Measurements from ENCODE around the gene RFTN2. TPM values are rescaled to one million over a fixed set of nuclear protein-coding genes. Genes with fewer than 3 reads are reported as not detected.

The RFTN2 gene
- total RNA-seq, 2 experiments from 2014 or later: not detected

GRCh38 chr2:197559681-197560080 is 115.7 kb downstream of the RFTN2 start:
- no peak overlapping the region for H3K4me2 ChIP-seq (ENCODE audit: low read length)
- POLR2A ChIA-PET: interaction anchor here (1.0 kb wide), 1 partner anchor 16 kb away, joined by 5 read pairs; no protein-coding TSS in a partner anchor
- H3K4me1 ChIP-seq (ENCODE audit: insufficient read depth, low read length, poor library complexity, severe bottlenecking): no peaks in the 10 kb centered on the region
- no peak overlapping the region for H2AFZ ChIP-seq (ENCODE audit: low read length)
- no TSS peak for BruUV-seq (replicated peaks)
- TF ChIP-seq, protein P1, sequence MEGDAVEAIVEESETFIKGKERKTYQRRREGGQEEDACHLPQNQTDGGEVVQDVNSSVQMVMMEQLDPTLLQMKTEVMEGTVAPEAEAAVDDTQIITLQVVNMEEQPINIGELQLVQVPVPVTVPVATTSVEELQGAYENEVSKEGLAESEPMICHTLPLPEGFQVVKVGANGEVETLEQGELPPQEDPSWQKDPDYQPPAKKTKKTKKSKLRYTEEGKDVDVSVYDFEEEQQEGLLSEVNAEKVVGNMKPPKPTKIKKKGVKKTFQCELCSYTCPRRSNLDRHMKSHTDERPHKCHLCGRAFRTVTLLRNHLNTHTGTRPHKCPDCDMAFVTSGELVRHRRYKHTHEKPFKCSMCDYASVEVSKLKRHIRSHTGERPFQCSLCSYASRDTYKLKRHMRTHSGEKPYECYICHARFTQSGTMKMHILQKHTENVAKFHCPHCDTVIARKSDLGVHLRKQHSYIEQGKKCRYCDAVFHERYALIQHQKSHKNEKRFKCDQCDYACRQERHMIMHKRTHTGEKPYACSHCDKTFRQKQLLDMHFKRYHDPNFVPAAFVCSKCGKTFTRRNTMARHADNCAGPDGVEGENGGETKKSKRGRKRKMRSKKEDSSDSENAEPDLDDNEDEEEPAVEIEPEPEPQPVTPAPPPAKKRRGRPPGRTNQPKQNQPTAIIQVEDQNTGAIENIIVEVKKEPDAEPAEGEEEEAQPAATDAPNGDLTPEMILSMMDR (conservative IDR thresholded peaks at IDR 0.05; ENCODE audit: low read length): no peak
- no peak for TF ChIP-seq EZH2phosphoT487 (IDR thresholded peaks at IDR 0.05; ENCODE audit: borderline replicate concordance, low read depth, low read length)
- no peaks in the 10 kb centered on the region for H3K9me2 ChIP-seq (ENCODE audit: insufficient read depth, low read length)
- no peak overlapping the region for H3K27ac ChIP-seq (ENCODE audit: low read depth, low read length, poor library complexity, severe bottlenecking)
- intact Hi-C loops (cut with micrococcal nuclease; ENCODE audit: unreplicated experiment): no loop called here
- CTCF ChIA-PET (ENCODE audit: unreplicated experiment): no interaction called here
- H4K20me1 ChIP-seq (ENCODE audit: insufficient read depth, low read length): no peaks in the 10 kb centered on the region
- no peak for DNase-seq (ENCODE audit: low spot score)
- H3K4me3 ChIP-seq (ENCODE audit: low read depth, low read length, poor library complexity, severe bottlenecking): no peak overlapping the region
- no peaks in the 10 kb centered on the region for H3K79me2 ChIP-seq (ENCODE audit: insufficient read depth, low read depth, low read length)
- H3K36me3 ChIP-seq (ENCODE audit: insufficient read depth, low read length): peaks cover 36% of the 10 kb centered on the region
- no peaks in the 10 kb centered on the region for H3K9me3 ChIP-seq (ENCODE audit: low read length)

- BruUV-seq (replicated peaks): no TSS peak
- Histone ChIP-seq H3K79me2 (ENCODE audit: insufficient read depth, low read depth, low read length) (no peaks in the 10 kb centered on the region), H4K20me1 (ENCODE audit: insufficient read depth, low read length) (no peaks in the 10 kb centered on the region), H3K4me3 (ENCODE audit: low read depth, low read length, poor library complexity, severe bottlenecking) (no peak overlapping the region), H3K9me2 (ENCODE audit: insufficient read depth, low read length) (no peaks in the 10 kb centered on the region), H3K36me3 (ENCODE audit: insufficient read depth, low read length) (peaks cover 49% of the 10 kb centered on the region), H2AFZ (ENCODE audit: low read length) (no peak overlapping the region), H3K4me1 (ENCODE audit: insufficient read depth, low read length, poor library complexity, severe bottlenecking) (no peaks in the 10 kb centered on the region), H3K9me3 (ENCODE audit: low read length) (no peaks in the 10 kb centered on the region), H3K27ac (ENCODE audit: low read depth, low read length, poor library complexity, severe bottlenecking) (no peak overlapping the region), H3K4me2 (ENCODE audit: low read length) (no peak overlapping the region)
- DNase-seq (ENCODE audit: low spot score): no peak
- intact Hi-C loops (cut with micrococcal nuclease; ENCODE audit: unreplicated experiment): no loop called here
- TF ChIP-seq EZH2phosphoT487 (IDR thresholded peaks at IDR 0.05; ENCODE audit: borderline replicate concordance, low read depth, low read length): no peak
- TF ChIP-seq, protein P1 (conservative IDR thresholded peaks at IDR 0.05; ENCODE audit: low read length): no peak
- ChIA-PET POLR2A (no interaction called here), CTCF (ENCODE audit: unreplicated experiment) (no interaction called here)
These were observed 117.0 kb downstream of the RFTN2 start for GRCh38 chr2:197558393-197558792.

DNA sequence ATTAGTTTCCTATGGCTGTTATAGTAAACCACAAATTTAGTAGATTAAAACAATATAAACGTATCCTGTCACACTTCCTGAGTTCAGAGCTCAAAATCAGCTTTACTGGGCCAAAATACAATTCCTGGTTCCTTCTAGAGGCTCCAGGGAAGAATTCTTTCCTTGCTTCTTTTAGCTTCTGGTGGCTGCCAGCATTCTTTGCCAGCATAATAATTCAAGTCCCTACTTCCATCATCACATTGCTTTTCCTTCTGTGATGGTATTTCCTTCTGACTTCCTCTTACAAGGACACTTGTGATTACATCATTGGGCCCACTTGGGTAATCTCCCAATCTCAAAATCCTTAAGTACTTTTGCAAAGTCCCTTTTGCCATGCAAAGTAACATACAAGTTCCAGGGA is 118.9 kb downstream of the RFTN2 start:
- no peak for DNase-seq (ENCODE audit: low spot score)
- intact Hi-C loops (cut with micrococcal nuclease; ENCODE audit: unreplicated experiment): no loop called here
- no peaks in the 10 kb centered on the region for H3K4me1 ChIP-seq (ENCODE audit: insufficient read depth, low read length, poor library complexity, severe bottlenecking)
- H3K4me2 ChIP-seq (ENCODE audit: low read length): no peak overlapping the region
- no peak overlapping the region for H3K4me3 ChIP-seq (ENCODE audit: low read depth, low read length, poor library complexity, severe bottlenecking)
- H3K9me3 ChIP-seq (ENCODE audit: low read length): no peaks in the 10 kb centered on the region
- no peaks in the 10 kb centered on the region for H3K79me2 ChIP-seq (ENCODE audit: insufficient read depth, low read depth, low read length)
- H3K27ac ChIP-seq (ENCODE audit: low read depth, low read length, poor library complexity, severe bottlenecking): no peak overlapping the region
- no peaks in the 10 kb centered on the region for H4K20me1 ChIP-seq (ENCODE audit: insufficient read depth, low read length)
- ChIA-PET POLR2A (no interaction called here), CTCF (ENCODE audit: unreplicated experiment) (no interaction called here)
- no peaks in the 10 kb centered on the region for H3K9me2 ChIP-seq (ENCODE audit: insufficient read depth, low read length)
- TSS peak; percentile 10 for BruUV-seq (replicated peaks)
- peaks cover 57% of the 10 kb centered on the region for H3K36me3 ChIP-seq (ENCODE audit: insufficient read depth, low read length)
- no peak overlapping the region for H2AFZ ChIP-seq (ENCODE audit: low read length)
- no peak for TF ChIP-seq EZH2phosphoT487 (IDR thresholded peaks at IDR 0.05; ENCODE audit: borderline replicate concordance, low read depth, low read length)
- TF ChIP-seq, protein P1 (conservative IDR thresholded peaks at IDR 0.05; ENCODE audit: low read length): no peak
